Endodermal cell (in vitro differentiated cells): ENCODE data around the gene ASTN2. TPM values are rescaled to one million over a fixed set of nuclear protein-coding genes. Genes with fewer than 3 reads are reported as not detected.

Experiments used
- DNase-seq: peaks from one replicate; pipeline ENCODE4 v3.0.0-alpha.2; 2017
- H3K27ac ChIP-seq: 2 replicates; pipeline ENCODE4 v1.5.1; 2013; ENCODE audit warnings: mild to moderate bottlenecking, low read depth, low read length, moderate library complexity
- H3K27me3 ChIP-seq: 2 replicates; pipeline ENCODE4 v1.6.1; 2013; ENCODE audit warnings: mild to moderate bottlenecking, low read length, moderate library complexity; ENCODE audit not compliant: insufficient read depth, control insufficient read depth, poor library complexity, severe bottlenecking
- H3K36me3 ChIP-seq: 2 replicates; pipeline ENCODE4 v1.7.0; 2013; ENCODE audit warnings: mild to moderate bottlenecking, low read length, moderate library complexity; ENCODE audit not compliant: control insufficient read depth, insufficient read depth
- H3K4me1 ChIP-seq: one replicate; pipeline ENCODE4 v1.7.0; 2013; ENCODE audit warnings: low read length; ENCODE audit not compliant: control insufficient read depth, insufficient read depth
- H3K4me3 ChIP-seq: 2 replicates; pipeline ENCODE4 v1.5.1; 2013; ENCODE audit warnings: mild to moderate bottlenecking, low read length, moderate library complexity
- H3K9ac ChIP-seq: 2 replicates; pipeline ENCODE4 v1.6.1; 2013; ENCODE audit warnings: mild to moderate bottlenecking, low read length, moderate library complexity; ENCODE audit not compliant: poor library complexity, severe bottlenecking; ENCODE audit errors: extremely low read depth
- H3K9me3 ChIP-seq: 2 replicates; pipeline ENCODE4 v1.6.1; 2013; ENCODE audit warnings: mild to moderate bottlenecking, low read length, moderate library complexity; ENCODE audit not compliant: control insufficient read depth
- H3K27ac Mint-ChIP-seq: 2 replicates; pipeline ENCODE4 v1.8.0; 2020; ENCODE audit warnings: mixed read lengths
- H3K27me3 Mint-ChIP-seq: 2 replicates; pipeline ENCODE4 v1.8.0; 2021; ENCODE audit warnings: mild to moderate bottlenecking, mixed read lengths; ENCODE audit not compliant: insufficient read depth
- H3K36me3 Mint-ChIP-seq: 2 replicates; pipeline ENCODE4 v1.8.0; 2020; ENCODE audit warnings: low read depth, mixed read lengths
- H3K4me1 Mint-ChIP-seq: 2 replicates; pipeline ENCODE4 v1.8.0; 2020; ENCODE audit warnings: mixed read lengths
- H3K4me3 Mint-ChIP-seq: 2 replicates; pipeline ENCODE4 v1.8.0; 2020; ENCODE audit warnings: mild to moderate bottlenecking, moderate library complexity, mixed read lengths
- H3K9me3 Mint-ChIP-seq: 2 replicates; pipeline ENCODE4 v1.8.0; 2020; ENCODE audit warnings: mild to moderate bottlenecking, mixed read lengths
- CTCF ChIP-seq: fragments of 200-600 bp; sonication (generic); conservative IDR thresholded peaks from 2 replicates; pipeline ENCODE4 v1.5.0; 2021; ENCODE audit warnings: antibody characterized with exemption, mild to moderate bottlenecking
- WGBS, 2 experiments: methylation state at CpG; one replicate each; pipeline versions ENCODE4 v1.1.5 to v1.1.7; 2013; ENCODE audit warnings: missing lambda C conversion rate in 2 of 2, mixed read lengths in 1 of 2; ENCODE audit not compliant: insufficient coverage in 1 of 2, insufficient read length in 1 of 2; 5-methylcytosine and 5-hydroxymethylcytosine counted together
- total RNA-seq, 2 donors: library from RNA; stranded (reverse); fragmentation: NEBNext Ultra II Directional in 1 of 2; extraction: Animal tissue kit (Norgen Biotek cat#: 25700) in 1 of 2; gene quantifications; 2 replicates in 1 of 2; 3 replicates in 1 of 2; pipeline ENCODE4 v1.2.1, GENCODE V29; 2021

The ASTN2 gene
- total RNA-seq, 2 donors from 2014 or later: 8.9 to 10.4 TPM

DNA sequence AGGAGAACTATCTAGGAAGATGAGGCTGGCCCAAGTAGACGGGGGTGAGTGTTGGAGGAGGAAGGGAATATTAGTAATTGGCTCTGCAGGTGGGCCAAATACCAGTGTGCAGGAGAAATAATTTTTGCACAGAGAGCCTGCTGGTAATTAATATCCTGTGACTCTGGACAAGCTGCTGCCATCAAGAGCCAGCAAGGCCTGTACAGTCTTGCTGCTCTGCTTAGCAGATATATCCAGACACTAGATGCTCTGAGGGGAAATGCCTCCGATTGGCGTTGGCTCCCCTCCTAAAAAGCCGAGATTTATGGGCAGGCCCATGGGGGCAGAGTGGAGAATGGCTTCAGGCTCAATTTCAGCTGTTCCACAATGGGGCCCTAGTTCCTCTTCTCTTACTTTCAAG, 29.6 kb upstream of the ASTN2 start:
- no peaks in the 10 kb centered on the region for H3K9me3 Mint-ChIP-seq
- Histone ChIP-seq H3K27ac (no peak overlapping the region), H3K27me3 (peaks cover 40% of the 10 kb centered on the region), H3K4me3 (no peak overlapping the region), H3K36me3 (no peaks in the 10 kb centered on the region), H3K4me1 (no peaks in the 10 kb centered on the region), H3K9ac (no peak overlapping the region), H3K9me3 (no peaks in the 10 kb centered on the region)
- H3K36me3 Mint-ChIP-seq: no peaks in the 10 kb centered on the region
- H3K4me1 Mint-ChIP-seq: no peaks in the 10 kb centered on the region
- WGBS, 2 experiments: 74 to 76% methylated on average over 4 of the region's 4 CpGs
- no peak for TF ChIP-seq CTCF
- H3K27me3 Mint-ChIP-seq: peaks cover 61% of the 10 kb centered on the region
- H3K4me3 Mint-ChIP-seq: no peak overlapping the region
- no peak for DNase-seq
- H3K27ac Mint-ChIP-seq: no peak overlapping the region

- Mint-ChIP-seq H3K4me1 (peaks cover 4% of the 10 kb centered on the region), H3K27me3 (peaks cover 24% of the 10 kb centered on the region), H3K9me3 (no peaks in the 10 kb centered on the region), H3K36me3 (no peaks in the 10 kb centered on the region), H3K27ac (no peak overlapping the region), H3K4me3 (no peak overlapping the region)
- TF ChIP-seq CTCF: no peak
- WGBS, 2 experiments: 88 to 90% methylated on average over 6 of the region's 6 CpGs
- no peaks in the 10 kb centered on the region for H3K4me1 ChIP-seq
- no peak for DNase-seq
- H3K4me3 ChIP-seq: no peak overlapping the region
- no peaks in the 10 kb centered on the region for H3K36me3 ChIP-seq
- H3K9ac ChIP-seq: no peak overlapping the region
- H3K27me3 ChIP-seq: peaks cover 28% of the 10 kb centered on the region
- no peak overlapping the region for H3K27ac ChIP-seq
- H3K9me3 ChIP-seq: no peaks in the 10 kb centered on the region
Observed at GRCh38 chr9:117437283-117437682, 22.4 kb upstream of the ASTN2 start.

GRCh38 chr9:117435630-117436261, 20.9 kb upstream of the ASTN2 start:
- H3K4me3 Mint-ChIP-seq: no peak overlapping the region
- Histone ChIP-seq H3K9me3 (no peaks in the 10 kb centered on the region), H3K4me1 (no peaks in the 10 kb centered on the region), H3K36me3 (no peaks in the 10 kb centered on the region), H3K27ac (no peak overlapping the region), H3K27me3 (peaks cover 15% of the 10 kb centered on the region), H3K9ac (no peak overlapping the region), H3K4me3 (no peak overlapping the region)
- DNase-seq: no peak
- WGBS, 2 experiments: 94% methylated on average over 4 of the region's 4 CpGs; no CpG with 5 or more reads in 1 of the 2 experiments
- no peaks in the 10 kb centered on the region for H3K36me3 Mint-ChIP-seq
- no peak overlapping the region for H3K27ac Mint-ChIP-seq
- H3K27me3 Mint-ChIP-seq: peaks cover 14% of the 10 kb centered on the region
- H3K9me3 Mint-ChIP-seq: no peaks in the 10 kb centered on the region
- peaks cover 4% of the 10 kb centered on the region for H3K4me1 Mint-ChIP-seq
- TF ChIP-seq CTCF: no peak
